ENCODE measurements around the gene ADRA2C.

The ADRA2C gene

GRCh38 chr4:3775576-3775975 is 9.4 kb downstream of the ADRA2C start:
- no peak overlapping the region for H3K27ac ChIP-seq (ENCODE audit: low read depth, low read length)
- no peak overlapping the region for H3K4me2 ChIP-seq (ENCODE audit: low read depth, low read length, poor library complexity, severe bottlenecking)
- H3K9me2 ChIP-seq (replicated peaks; ENCODE audit: insufficient read depth, low read length): no peaks in the 10 kb centered on the region
- H3K79me2 ChIP-seq (ENCODE audit: insufficient read depth, low read length): no peaks in the 10 kb centered on the region
- no peaks in the 10 kb centered on the region for H3K9me3 ChIP-seq (ENCODE audit: insufficient read depth, low read length)
- TF ChIP-seq EZH2phosphoT487 (conservative IDR thresholded peaks at IDR 0.05; ENCODE audit: low read length) (no peak), CTCF (IDR thresholded peaks at IDR 0.05; ENCODE audit: insufficient read depth, low read length, poor library complexity, severe bottlenecking) (no peak)
- no peaks in the 10 kb centered on the region for H3K27me3 ChIP-seq (ENCODE audit: low read length)
- no peaks in the 10 kb centered on the region for H3K36me3 ChIP-seq (ENCODE audit: low read length)
- no peak overlapping the region for H3K4me3 ChIP-seq (ENCODE audit: insufficient read depth, low read length, poor library complexity, severe bottlenecking)
- no peak overlapping the region for H2AFZ ChIP-seq (ENCODE audit: low read depth, low read length, severe bottlenecking)
- no peaks in the 10 kb centered on the region for H3F3A ChIP-seq (ENCODE audit: insufficient read depth)
- H3K9ac ChIP-seq (ENCODE audit: low read length): no peak overlapping the region
- no peaks in the 10 kb centered on the region for H4K20me1 ChIP-seq (ENCODE audit: low read depth, low read length)

- H3K9ac ChIP-seq (ENCODE audit: low read length): no peak overlapping the region
- no peaks in the 10 kb centered on the region for H3K79me2 ChIP-seq (ENCODE audit: insufficient read depth, low read length)
- H3K27ac ChIP-seq (ENCODE audit: low read depth, low read length): no peak overlapping the region
- TF ChIP-seq EZH2phosphoT487 (conservative IDR thresholded peaks at IDR 0.05; ENCODE audit: low read length): no peak
- TF ChIP-seq CTCF (IDR thresholded peaks at IDR 0.05; ENCODE audit: insufficient read depth, low read length, poor library complexity, severe bottlenecking): no peak
- no peaks in the 10 kb centered on the region for H4K20me1 ChIP-seq (ENCODE audit: low read depth, low read length)
- no peaks in the 10 kb centered on the region for H3K36me3 ChIP-seq (ENCODE audit: low read length)
- no peaks in the 10 kb centered on the region for H3K9me2 ChIP-seq (replicated peaks; ENCODE audit: insufficient read depth, low read length)
- H3K9me3 ChIP-seq (ENCODE audit: insufficient read depth, low read length): 0 out of 2 replicates have a peak, but pooled peaks cover 2% of the 10 kb centered on the region
- no peaks in the 10 kb centered on the region for H3K27me3 ChIP-seq (ENCODE audit: low read length)
- no peak overlapping the region for H3K4me2 ChIP-seq (ENCODE audit: low read depth, low read length, poor library complexity, severe bottlenecking)
- no peak overlapping the region for H3K4me3 ChIP-seq (ENCODE audit: insufficient read depth, low read length, poor library complexity, severe bottlenecking)
- H3F3A ChIP-seq (ENCODE audit: insufficient read depth): no peaks in the 10 kb centered on the region
- no peak overlapping the region for H2AFZ ChIP-seq (ENCODE audit: low read depth, low read length, severe bottlenecking)
These were observed 10.2 kb downstream of the ADRA2C start for GRCh38 chr4:3776166-3777032.

GRCh38 chr4:3777033-3777390 is 10.8 kb downstream of the ADRA2C start:
- TF ChIP-seq EZH2phosphoT487 (conservative IDR thresholded peaks at IDR 0.05; ENCODE audit: low read length): no peak
- no peak for TF ChIP-seq CTCF (IDR thresholded peaks at IDR 0.05; ENCODE audit: insufficient read depth, low read length, poor library complexity, severe bottlenecking)
- H3K27me3 ChIP-seq (ENCODE audit: low read length): no peaks in the 10 kb centered on the region
- H3K36me3 ChIP-seq (ENCODE audit: low read length): no peaks in the 10 kb centered on the region
- H3K9ac ChIP-seq (ENCODE audit: low read length): no peak overlapping the region
- H3K27ac ChIP-seq (ENCODE audit: low read depth, low read length): no peak overlapping the region
- H3F3A ChIP-seq (ENCODE audit: insufficient read depth): no peaks in the 10 kb centered on the region
- H2AFZ ChIP-seq (ENCODE audit: low read depth, low read length, severe bottlenecking): no peak overlapping the region
- no peak overlapping the region for H3K4me2 ChIP-seq (ENCODE audit: low read depth, low read length, poor library complexity, severe bottlenecking)
- H3K4me3 ChIP-seq (ENCODE audit: insufficient read depth, low read length, poor library complexity, severe bottlenecking): no peak overlapping the region
- no peaks in the 10 kb centered on the region for H3K79me2 ChIP-seq (ENCODE audit: insufficient read depth, low read length)
- no peaks in the 10 kb centered on the region for H4K20me1 ChIP-seq (ENCODE audit: low read depth, low read length)
- H3K9me3 ChIP-seq (ENCODE audit: insufficient read depth, low read length): 0 out of 2 replicates have a peak, but pooled peaks cover 7% of the 10 kb centered on the region
- H3K9me2 ChIP-seq (replicated peaks; ENCODE audit: insufficient read depth, low read length): no peaks in the 10 kb centered on the region

Measured in SU-DHL-6 (cell line).